GM12878 (cell line): ENCODE data around the gene SETDB1. TPM values are rescaled to one million over a fixed set of nuclear protein-coding genes. Genes with fewer than 3 reads are reported as not detected.

Experiments
- ATAC-seq: fragments of 200-7000 bp; cut with Tn5 transposase; 3 replicates; pipeline ENCODE4 v1.9.1; 2020; ENCODE audit warnings: mild to moderate bottlenecking, moderate library complexity
- BruUV-seq: library from RNA; stranded (reverse); fragments of 400-500 nt; replicated peaks from 2 replicates; lab custom pipeline; 2021; lab: Mats Ljungman, UMichigan
- CTCF ChIA-PET: fragments of 300-600 bp; sonication (Branson Sonifier 250); formaldehyde crosslinking; extraction: SDS; loops from one replicate; lab custom pipeline; 2021; ENCODE audit warnings: inconsistent platforms; lab: Yijun Ruan, JAX
- POLR2A ChIA-PET: fragments of 350-600 bp; formaldehyde crosslinking; extraction: SDS; loops from one replicate; lab custom pipeline; 2021; ENCODE audit warnings: inconsistent platforms; lab: Charles Lee
- RAD21 ChIA-PET: fragments of 300-600 bp; sonication (Branson Sonifier 250); formaldehyde crosslinking; loops from one replicate; lab custom pipeline; 2023; ENCODE audit warnings: antibody characterized with exemption; ENCODE audit not compliant: unreplicated experiment; lab: Charles Lee
- SMC1A ChIA-PET: fragments of 300-600 bp; sonication (Branson Sonifier 250); formaldehyde crosslinking; loops from one replicate; lab custom pipeline; 2023; ENCODE audit not compliant: unreplicated experiment, uncharacterized antibody; lab: Charles Lee
- DNase-seq: peaks from one replicate; pipeline ENCODE4 v3.0.0-alpha.2; 2011; ENCODE audit warnings: low read depth, low spot score
- FAIRE-seq: peaks from 3 replicates; lab custom pipeline; 2011; peaks lifted over from hg19 to GRCh38; lab: Jason Lieb, UNC
- H2AFZ ChIP-seq: 2 replicates; pipeline ENCODE4 v1.6.0; 2011; ENCODE audit warnings: low read depth, low read length, control low read depth; ENCODE audit not compliant: control insufficient read depth
- H3K27ac ChIP-seq: 2 replicates; pipeline ENCODE4 v1.5.1; 2011; ENCODE audit warnings: control low read depth; ENCODE audit not compliant: control insufficient read depth, insufficient read depth
- H3K27me3 ChIP-seq, 2 experiments: replicated peaks in 1 of 2; 2 replicates each; pipeline versions ENCODE4 v1.6.0 to v1.6.1; 2011; ENCODE audit warnings: low read length in 1 of 2; ENCODE audit not compliant: control insufficient read depth in 2 of 2, insufficient read depth in 2 of 2
- H3K36me3 ChIP-seq, 2 experiments: 2 replicates each; pipeline ENCODE4 v1.5.1; 2011; ENCODE audit warnings: low read length in 1 of 2; ENCODE audit not compliant: control insufficient read depth in 2 of 2, insufficient read depth in 2 of 2
- H3K4me1 ChIP-seq: 2 replicates; pipeline ENCODE4 v1.6.1; 2011; ENCODE audit warnings: mild to moderate bottlenecking, low read length, moderate library complexity, mixed read lengths; ENCODE audit not compliant: control insufficient read depth, insufficient read depth
- H3K4me2 ChIP-seq: 2 replicates; pipeline ENCODE4 v1.6.0; 2011; ENCODE audit warnings: control low read depth; ENCODE audit not compliant: control insufficient read depth, insufficient read depth
- H3K4me3 ChIP-seq: fragments of 200-600 bp; sonication (generic); 2 replicates; pipeline ENCODE4 v1.5.1; 2016
- H3K79me2 ChIP-seq: 2 replicates; pipeline ENCODE4 v1.6.0; 2011; ENCODE audit warnings: low read length; ENCODE audit not compliant: control insufficient read depth, insufficient read depth
- H3K9ac ChIP-seq: 2 replicates; pipeline ENCODE4 v1.8.0; 2011; ENCODE audit warnings: low read length, control low read depth, mixed read lengths; ENCODE audit not compliant: control insufficient read depth, insufficient read depth
- H3K9me3 ChIP-seq: replicated peaks from 3 replicates; pipeline ENCODE4 v1.5.1; 2011; ENCODE audit warnings: mild to moderate bottlenecking, low read length; ENCODE audit not compliant: control insufficient read depth, insufficient read depth
- H4K20me1 ChIP-seq: 2 replicates; pipeline ENCODE4 v1.6.0; 2011; ENCODE audit not compliant: control insufficient read depth, insufficient read depth
- FOXK2 ChIP-seq: fragments of 450-650 bp; IDR thresholded peaks from 2 replicates; pipeline ENCODE4 v1.6.1; 2017; ENCODE audit warnings: mild to moderate bottlenecking, moderate library complexity
- HDAC6 ChIP-seq: fragments of 200-600 bp; sonication (generic); IDR thresholded peaks from one replicate; pipeline ENCODE4 v1.8.0; 2017; ENCODE audit warnings: antibody characterized with exemption; ENCODE audit not compliant: unreplicated experiment
- HDGF ChIP-seq: fragments of 450-650 bp; IDR thresholded peaks from 2 replicates; pipeline ENCODE4 v1.6.1; 2016; ENCODE audit warnings: antibody characterized with exemption
- IKZF2 ChIP-seq, 2 experiments: fragments of 450-650 bp; IDR thresholded peaks; 2 replicates each; pipeline ENCODE4 v1.6.1; 2017; ENCODE audit warnings: mild to moderate bottlenecking in 2 of 2, moderate library complexity in 2 of 2
- MYC ChIP-seq: IDR thresholded peaks from 2 replicates; pipeline ENCODE4 v1.6.1; 2011; ENCODE audit warnings: mild to moderate bottlenecking, low read length, moderate library complexity, inconsistent platforms; ENCODE audit not compliant: insufficient read depth, insufficient replicate concordance, insufficient read length, severe bottlenecking
- NR2C1 ChIP-seq: fragments of 450-650 bp; IDR thresholded peaks from 2 replicates; pipeline ENCODE4 v1.6.1; 2017; ENCODE audit warnings: antibody characterized with exemption, mild to moderate bottlenecking, moderate library complexity
- SMC3 ChIP-seq: IDR thresholded peaks from 2 replicates; pipeline ENCODE4 v1.6.1; 2011; ENCODE audit warnings: low read length, improper control_type of control experiment, borderline replicate concordance
- TCF12 ChIP-seq: IDR thresholded peaks from 2 replicates; pipeline ENCODE4 v1.6.1; 2011; ENCODE audit warnings: low read depth, mild to moderate bottlenecking, low read length
- WGBS: methylation state at CpG from one replicate; pipeline ENCODE4 v1.1.6; 2016; ENCODE audit warnings: low lambda C conversion rate; ENCODE audit not compliant: insufficient replicate concordance, insufficient coverage; ENCODE audit errors: missing lambda C conversion rate; 5-methylcytosine and 5-hydroxymethylcytosine counted together
- in situ Hi-C: fragments of 300-500 bp; cut with MboI; formaldehyde crosslinking; loops from 9 replicates; pipeline ENCODE4 v1.14.3; 2018; ENCODE audit warnings: mixed read lengths
- intact Hi-C: fragments of 100-400 bp; cut with micrococcal nuclease; formaldehyde crosslinking; loops from one replicate; pipeline ENCODE4 v1.14.2; 2022; ENCODE audit not compliant: unreplicated experiment
- polyA plus RNA-seq, 11 experiments: library from polyadenylated mRNA; depleted of rRNA in 4 of 11; unstranded in 6 of 11; stranded (reverse) in 5 of 11; fragments of >200 nt; fragmentation: Nextera tagmentation in 4 of 11; fragmentation: Illumina TruSeq in 1 of 11; extraction: Ambion mirVana in 4 of 11; extraction: Trizol in 1 of 11; gene quantifications; 1 replicate in 1 of 11; 2 replicates in 10 of 11; pipeline versions ENCODE4 v1.2.1 to v1.2.3, GENCODE V29; 2011 to 2016; ENCODE audit warnings: inconsistent platforms in 2 of 11, missing spikeins in 2 of 11, low read depth in 1 of 11
- total RNA-seq, 4 experiments: library from RNA; depleted of rRNA in 3 of 4; stranded (reverse); fragments of >200 nt in 3 of 4; fragmentation: Illumina TruSeq in 1 of 4; extraction: Trizol in 1 of 4; gene quantifications; 2 replicates each; pipeline versions ENCODE4 v1.2.1 to v1.2.3, GENCODE V29; 2013 to 2021
- TF ChIP-seq, protein P1 (sequence below): fragments of 450-650 bp; IDR thresholded peaks from 2 replicates; pipeline ENCODE4 v1.6.1; 2017; ENCODE audit warnings: mild to moderate bottlenecking
- TF ChIP-seq, protein P2 (sequence below): fragments of 450-650 bp; formaldehyde crosslinking; IDR thresholded peaks from 2 replicates; pipeline ENCODE4 v1.4.0; 2022; ENCODE audit warnings: mild to moderate bottlenecking, moderate library complexity
- TF ChIP-seq, protein P3 (sequence below): fragments of 450-650 bp; IDR thresholded peaks from 2 replicates; pipeline ENCODE4 v1.6.1; 2017; ENCODE audit warnings: low read depth, mild to moderate bottlenecking, moderate library complexity
- TF ChIP-seq, protein P4 (sequence below): IDR thresholded peaks from 2 replicates; pipeline ENCODE4 v1.6.1; 2012; ENCODE audit warnings: low read depth, low read length, improper control_type of control experiment

The SETDB1 gene
- total and polyA plus RNA-seq, 10 of the 15 experiments (the other 5 are each of a cell fraction or from before 2014, with no cell fraction given): 14.3 to 56.7 (median 35.7) TPM

DNA sequence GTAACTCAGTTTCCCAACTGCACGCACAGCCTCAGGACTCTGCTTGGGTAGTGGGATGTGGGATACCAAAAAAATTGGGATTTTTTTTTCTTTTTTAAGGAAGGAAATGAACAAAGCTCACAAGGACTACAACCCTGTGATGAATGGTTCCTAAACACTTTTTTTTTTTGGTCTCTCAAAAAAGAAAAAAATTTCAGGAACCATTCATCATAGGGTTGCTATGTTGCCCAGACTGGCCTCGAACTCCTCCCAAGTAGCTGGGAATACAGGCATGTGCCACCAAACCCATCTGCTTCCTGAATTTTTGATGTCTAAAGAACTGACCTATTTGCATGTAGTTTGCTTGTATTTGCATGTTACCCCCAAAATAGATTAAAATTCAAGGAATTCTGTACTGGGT is 73.8 kb downstream of the SETDB1 start (continued):
- TF ChIP-seq SMC3 (no peak), FOXK2 (no peak), HDGF (no peak)
- TF ChIP-seq, protein P1, sequence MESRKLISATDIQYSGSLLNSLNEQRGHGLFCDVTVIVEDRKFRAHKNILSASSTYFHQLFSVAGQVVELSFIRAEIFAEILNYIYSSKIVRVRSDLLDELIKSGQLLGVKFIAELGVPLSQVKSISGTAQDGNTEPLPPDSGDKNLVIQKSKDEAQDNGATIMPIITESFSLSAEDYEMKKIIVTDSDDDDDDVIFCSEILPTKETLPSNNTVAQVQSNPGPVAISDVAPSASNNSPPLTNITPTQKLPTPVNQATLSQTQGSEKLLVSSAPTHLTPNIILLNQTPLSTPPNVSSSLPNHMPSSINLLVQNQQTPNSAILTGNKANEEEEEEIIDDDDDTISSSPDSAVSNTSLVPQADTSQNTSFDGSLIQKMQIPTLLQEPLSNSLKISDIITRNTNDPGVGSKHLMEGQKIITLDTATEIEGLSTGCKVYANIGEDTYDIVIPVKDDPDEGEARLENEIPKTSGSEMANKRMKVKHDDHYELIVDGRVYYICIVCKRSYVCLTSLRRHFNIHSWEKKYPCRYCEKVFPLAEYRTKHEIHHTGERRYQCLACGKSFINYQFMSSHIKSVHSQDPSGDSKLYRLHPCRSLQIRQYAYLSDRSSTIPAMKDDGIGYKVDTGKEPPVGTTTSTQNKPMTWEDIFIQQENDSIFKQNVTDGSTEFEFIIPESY: no peak
- TF ChIP-seq, protein P2, sequence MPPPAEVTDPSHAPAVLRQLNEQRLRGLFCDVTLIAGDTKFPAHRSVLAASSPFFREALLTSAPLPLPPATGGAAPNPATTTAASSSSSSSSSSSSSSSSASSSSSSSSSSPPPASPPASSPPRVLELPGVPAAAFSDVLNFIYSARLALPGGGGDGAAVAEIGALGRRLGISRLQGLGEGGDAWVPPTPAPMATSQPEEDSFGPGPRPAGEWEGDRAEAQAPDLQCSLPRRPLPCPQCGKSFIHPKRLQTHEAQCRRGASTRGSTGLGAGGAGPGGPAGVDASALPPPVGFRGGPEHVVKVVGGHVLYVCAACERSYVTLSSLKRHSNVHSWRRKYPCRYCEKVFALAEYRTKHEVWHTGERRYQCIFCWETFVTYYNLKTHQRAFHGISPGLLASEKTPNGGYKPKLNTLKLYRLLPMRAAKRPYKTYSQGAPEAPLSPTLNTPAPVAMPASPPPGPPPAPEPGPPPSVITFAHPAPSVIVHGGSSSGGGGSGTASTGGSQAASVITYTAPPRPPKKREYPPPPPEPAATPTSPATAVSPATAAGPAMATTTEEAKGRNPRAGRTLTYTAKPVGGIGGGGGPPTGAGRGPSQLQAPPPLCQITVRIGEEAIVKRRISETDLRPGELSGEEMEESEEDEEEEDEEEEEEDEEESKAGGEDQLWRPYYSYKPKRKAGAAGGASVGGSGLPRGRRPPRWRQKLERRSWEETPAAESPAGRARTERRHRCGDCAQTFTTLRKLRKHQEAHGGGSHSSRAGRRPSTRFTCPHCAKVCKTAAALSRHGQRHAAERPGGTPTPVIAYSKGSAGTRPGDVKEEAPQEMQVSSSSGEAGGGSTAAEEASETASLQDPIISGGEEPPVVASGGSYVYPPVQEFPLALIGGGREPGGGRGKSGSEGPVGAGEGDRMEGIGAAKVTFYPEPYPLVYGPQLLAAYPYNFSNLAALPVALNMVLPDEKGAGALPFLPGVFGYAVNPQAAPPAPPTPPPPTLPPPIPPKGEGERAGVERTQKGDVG (CRISPR knock-in tag): no peak

DNA sequence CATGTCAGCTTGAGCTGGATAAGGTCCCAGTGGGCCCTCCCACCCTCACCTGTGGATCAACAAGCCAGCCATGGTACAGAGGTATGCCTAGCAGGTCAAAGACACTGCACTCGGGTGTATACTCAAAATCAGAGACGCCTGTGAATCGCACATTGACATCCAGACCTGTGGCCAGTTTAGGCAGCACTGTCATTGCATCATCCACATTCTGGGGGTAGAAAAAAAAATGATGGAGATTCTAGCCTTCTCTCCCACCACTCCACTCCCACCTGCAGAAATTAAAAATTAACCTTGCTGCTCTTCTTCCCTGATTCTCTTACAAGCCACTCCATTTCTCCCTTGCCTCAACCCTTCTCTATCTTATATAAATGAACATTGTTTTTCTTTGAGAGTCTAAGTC is 74.2 kb downstream of the SETDB1 start:
- no peak overlapping the region for H3K4me3 ChIP-seq
- ChIA-PET RAD21 (no interaction called here), CTCF (interaction anchor here (0.8 to 16.2 kb wide), 4 partner anchors 10 to 78 kb away, joined by 3 to 252 read pairs (median 4); partner anchors contain the start of genes ANXA9 and CERS2), POLR2A (no interaction called here), SMC1A (interaction anchor here (0.7 kb wide), 1 partner anchor 78 kb away, joined by 3 read pairs; no protein-coding TSS in a partner anchor)
- FAIRE-seq (no peak), ATAC-seq (no peak), DNase-seq (no peak)
- no peak overlapping the region for H3K27ac ChIP-seq
- BruUV-seq: no TSS peak
- in situ Hi-C loops: no loop called here
- H2AFZ ChIP-seq: no peak overlapping the region
- no peak overlapping the region for H3K4me2 ChIP-seq
- peaks cover under 1% of the 10 kb centered on the region for H3K79me2 ChIP-seq
- no peak overlapping the region for H3K9ac ChIP-seq
- H4K20me1 ChIP-seq: no peaks in the 10 kb centered on the region
- WGBS: 94% methylated on average over 3 of the region's 3 CpGs
- no peaks in the 10 kb centered on the region for H3K9me3 ChIP-seq
- peaks cover 4% of the 10 kb centered on the region; the same call in 1 of the 2 replicates for H3K4me1 ChIP-seq
- H3K27me3 ChIP-seq: no peaks in the 10 kb centered on the region
- H3K36me3 ChIP-seq: no peaks in the 10 kb centered on the region; a peak in 1 of 4 replicates
- intact Hi-C loops: no loop called here
- TF ChIP-seq MYC (no peak), HDAC6 (no peak), TCF12 (no peak), IKZF2 (IDR thresholded peaks at IDR 0.05) (no peak), NR2C1 (no peak)
- TF ChIP-seq, protein P3, sequence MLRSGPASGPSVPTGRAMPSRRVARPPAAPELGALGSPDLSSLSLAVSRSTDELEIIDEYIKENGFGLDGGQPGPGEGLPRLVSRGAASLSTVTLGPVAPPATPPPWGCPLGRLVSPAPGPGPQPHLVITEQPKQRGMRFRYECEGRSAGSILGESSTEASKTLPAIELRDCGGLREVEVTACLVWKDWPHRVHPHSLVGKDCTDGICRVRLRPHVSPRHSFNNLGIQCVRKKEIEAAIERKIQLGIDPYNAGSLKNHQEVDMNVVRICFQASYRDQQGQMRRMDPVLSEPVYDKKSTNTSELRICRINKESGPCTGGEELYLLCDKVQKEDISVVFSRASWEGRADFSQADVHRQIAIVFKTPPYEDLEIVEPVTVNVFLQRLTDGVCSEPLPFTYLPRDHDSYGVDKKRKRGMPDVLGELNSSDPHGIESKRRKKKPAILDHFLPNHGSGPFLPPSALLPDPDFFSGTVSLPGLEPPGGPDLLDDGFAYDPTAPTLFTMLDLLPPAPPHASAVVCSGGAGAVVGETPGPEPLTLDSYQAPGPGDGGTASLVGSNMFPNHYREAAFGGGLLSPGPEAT: no peak
- TF ChIP-seq, protein P4, sequence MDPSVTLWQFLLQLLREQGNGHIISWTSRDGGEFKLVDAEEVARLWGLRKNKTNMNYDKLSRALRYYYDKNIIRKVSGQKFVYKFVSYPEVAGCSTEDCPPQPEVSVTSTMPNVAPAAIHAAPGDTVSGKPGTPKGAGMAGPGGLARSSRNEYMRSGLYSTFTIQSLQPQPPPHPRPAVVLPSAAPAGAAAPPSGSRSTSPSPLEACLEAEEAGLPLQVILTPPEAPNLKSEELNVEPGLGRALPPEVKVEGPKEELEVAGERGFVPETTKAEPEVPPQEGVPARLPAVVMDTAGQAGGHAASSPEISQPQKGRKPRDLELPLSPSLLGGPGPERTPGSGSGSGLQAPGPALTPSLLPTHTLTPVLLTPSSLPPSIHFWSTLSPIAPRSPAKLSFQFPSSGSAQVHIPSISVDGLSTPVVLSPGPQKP: no peak
